Measurements from ENCODE around the gene SLC35A1. TPM values are rescaled to one million over a fixed set of nuclear protein-coding genes. Genes with fewer than 3 reads are reported as not detected.

The SLC35A1 gene
- total and polyA plus RNA-seq, 4 donors, result 34.7 to 49.5 (median 46.5) TPM

- no peak for DNase-seq (ENCODE audit: low read depth in 4 of 6, low spot score in 6 of 6)
- H3K36me3 ChIP-seq (ENCODE audit: control insufficient read depth, insufficient read depth, low read length), result peaks cover 16% of the 10 kb centered on the region
- no peak overlapping the region for H3K27ac ChIP-seq (ENCODE audit: low read depth, low read length)
- no peaks in the 10 kb centered on the region for H3K9me3 ChIP-seq (ENCODE audit: control insufficient read depth, insufficient read depth, low read length)
- no CpG with 5 or more reads among the region's 2 CpGs for WGBS (ENCODE audit: insufficient coverage)
- H3K4me3 ChIP-seq (ENCODE audit: low read depth, low read length), result no peak overlapping the region
- H3K4me1 ChIP-seq (ENCODE audit: control insufficient read depth, insufficient read depth, low read length), result no peaks in the 10 kb centered on the region
- no peaks in the 10 kb centered on the region for H3K27me3 ChIP-seq (ENCODE audit: control insufficient read depth, insufficient read depth, low read length)
Observed at GRCh38 chr6:87514831-87515230, 42.1 kb downstream of the SLC35A1 start.

GRCh38 chr6:87518453-87518852, 45.7 kb downstream of the SLC35A1 start:
- 98% methylated on average over 6 of the region's 8 CpGs for WGBS (ENCODE audit: insufficient coverage)
- H3K27me3 ChIP-seq (ENCODE audit: control insufficient read depth, insufficient read depth, low read length), result no peaks in the 10 kb centered on the region
- H3K27ac ChIP-seq (ENCODE audit: low read depth, low read length), result no peak overlapping the region
- H3K4me1 ChIP-seq (ENCODE audit: control insufficient read depth, insufficient read depth, low read length), result no peaks in the 10 kb centered on the region
- H3K9me3 ChIP-seq (ENCODE audit: control insufficient read depth, insufficient read depth, low read length), result no peaks in the 10 kb centered on the region
- peaks cover 11% of the 10 kb centered on the region for H3K36me3 ChIP-seq (ENCODE audit: control insufficient read depth, insufficient read depth, low read length)
- no peak overlapping the region for H3K4me3 ChIP-seq (ENCODE audit: low read depth, low read length)
- no peak for DNase-seq (ENCODE audit: low read depth in 4 of 6, low spot score in 6 of 6)

GRCh38 chr6:87522686-87523085, 49.9 kb downstream of the SLC35A1 start:
- Histone ChIP-seq H3K27me3 (ENCODE audit: control insufficient read depth, insufficient read depth, low read length) (no peaks in the 10 kb centered on the region), H3K4me1 (ENCODE audit: control insufficient read depth, insufficient read depth, low read length) (no peaks in the 10 kb centered on the region), H3K4me3 (ENCODE audit: low read depth, low read length) (no peak overlapping the region), H3K9me3 (ENCODE audit: control insufficient read depth, insufficient read depth, low read length) (no peaks in the 10 kb centered on the region), H3K27ac (ENCODE audit: low read depth, low read length) (no peak overlapping the region), H3K36me3 (ENCODE audit: control insufficient read depth, insufficient read depth, low read length) (peaks cover 6% of the 10 kb centered on the region)
- WGBS (ENCODE audit: insufficient coverage), result no CpG with 5 or more reads among the region's 3 CpGs
- DNase-seq (ENCODE audit: low read depth in 4 of 6, low spot score in 6 of 6), result no peak

- H3K27me3 ChIP-seq (ENCODE audit: control insufficient read depth, insufficient read depth, low read length), result no peaks in the 10 kb centered on the region
- DNase-seq (ENCODE audit: low read depth in 4 of 6, low spot score in 6 of 6), result no peak
- WGBS (ENCODE audit: insufficient coverage), result no CpG with 5 or more reads among the region's 1 CpG
- H3K4me3 ChIP-seq (ENCODE audit: low read depth, low read length), result no peak overlapping the region
- peaks cover 3% of the 10 kb centered on the region for H3K36me3 ChIP-seq (ENCODE audit: control insufficient read depth, insufficient read depth, low read length)
- no peak overlapping the region for H3K27ac ChIP-seq (ENCODE audit: low read depth, low read length)
- no peaks in the 10 kb centered on the region for H3K9me3 ChIP-seq (ENCODE audit: control insufficient read depth, insufficient read depth, low read length)
- no peaks in the 10 kb centered on the region for H3K4me1 ChIP-seq (ENCODE audit: control insufficient read depth, insufficient read depth, low read length)
Observed at GRCh38 chr6:87529221-87529620, 56.4 kb downstream of the SLC35A1 start.

GRCh38 chr6:87534377-87535047, 61.7 kb downstream of the SLC35A1 start:
- Histone ChIP-seq H3K9me3 (ENCODE audit: control insufficient read depth, insufficient read depth, low read length) (no peaks in the 10 kb centered on the region), H3K27me3 (ENCODE audit: control insufficient read depth, insufficient read depth, low read length) (no peaks in the 10 kb centered on the region)
- 100% methylated on average over 2 of the region's 2 CpGs for WGBS (ENCODE audit: insufficient coverage)

GRCh38 chr6:87538510-87539260, 65.9 kb downstream of the SLC35A1 start:
- Histone ChIP-seq H3K27ac (ENCODE audit: low read depth, low read length) (no peak overlapping the region), H3K36me3 (ENCODE audit: control insufficient read depth, insufficient read depth, low read length) (peaks cover 11% of the 10 kb centered on the region), H3K4me3 (ENCODE audit: low read depth, low read length) (no peak overlapping the region), H3K27me3 (ENCODE audit: control insufficient read depth, insufficient read depth, low read length) (no peaks in the 10 kb centered on the region), H3K4me1 (ENCODE audit: control insufficient read depth, insufficient read depth, low read length) (no peaks in the 10 kb centered on the region), H3K9me3 (ENCODE audit: control insufficient read depth, insufficient read depth, low read length) (no peaks in the 10 kb centered on the region)
- no CpG with 5 or more reads among the region's 1 CpG for WGBS (ENCODE audit: insufficient coverage)
- DNase-seq (ENCODE audit: low read depth in 4 of 6, low spot score in 6 of 6), result no peak

More at GRCh38 chr6:87534377-87535047, 61.7 kb downstream of the SLC35A1 start:
- H3K4me1 ChIP-seq (ENCODE audit: control insufficient read depth, insufficient read depth, low read length), result no peaks in the 10 kb centered on the region
- no peak for DNase-seq (ENCODE audit: low read depth in 4 of 6, low spot score in 6 of 6)
- no peak overlapping the region for H3K4me3 ChIP-seq (ENCODE audit: low read depth, low read length)
- peaks cover 5% of the 10 kb centered on the region for H3K36me3 ChIP-seq (ENCODE audit: control insufficient read depth, insufficient read depth, low read length)
- H3K27ac ChIP-seq (ENCODE audit: low read depth, low read length), result no peak overlapping the region

GRCh38 chr6:87539554-87539953, 66.8 kb downstream of the SLC35A1 start:
- WGBS (ENCODE audit: insufficient coverage), result no CpG with 5 or more reads among the region's 6 CpGs
- H3K4me3 ChIP-seq (ENCODE audit: low read depth, low read length), result no peak overlapping the region
- no peak for DNase-seq (ENCODE audit: low read depth in 4 of 6, low spot score in 6 of 6)
- H3K36me3 ChIP-seq (ENCODE audit: control insufficient read depth, insufficient read depth, low read length), result peaks cover 10% of the 10 kb centered on the region
- H3K27me3 ChIP-seq (ENCODE audit: control insufficient read depth, insufficient read depth, low read length), result no peaks in the 10 kb centered on the region
- H3K27ac ChIP-seq (ENCODE audit: low read depth, low read length), result no peak overlapping the region
- no peaks in the 10 kb centered on the region for H3K4me1 ChIP-seq (ENCODE audit: control insufficient read depth, insufficient read depth, low read length)
- H3K9me3 ChIP-seq (ENCODE audit: control insufficient read depth, insufficient read depth, low read length), result no peaks in the 10 kb centered on the region

- Histone ChIP-seq H3K27ac (ENCODE audit: low read depth, low read length) (no peak overlapping the region), H3K27me3 (ENCODE audit: control insufficient read depth, insufficient read depth, low read length) (no peaks in the 10 kb centered on the region), H3K4me3 (ENCODE audit: low read depth, low read length) (no peak overlapping the region), H3K36me3 (ENCODE audit: control insufficient read depth, insufficient read depth, low read length) (peaks cover 13% of the 10 kb centered on the region), H3K4me1 (ENCODE audit: control insufficient read depth, insufficient read depth, low read length) (no peaks in the 10 kb centered on the region), H3K9me3 (ENCODE audit: control insufficient read depth, insufficient read depth, low read length) (no peaks in the 10 kb centered on the region)
- no CpG with 5 or more reads among the region's 4 CpGs for WGBS (ENCODE audit: insufficient coverage)
- no peak for DNase-seq (ENCODE audit: low read depth in 4 of 6, low spot score in 6 of 6)
Observed at GRCh38 chr6:87540539-87540938, 67.8 kb downstream of the SLC35A1 start.

- DNase-seq (ENCODE audit: low read depth in 4 of 6, low spot score in 6 of 6), result no peak
- no peaks in the 10 kb centered on the region for H3K9me3 ChIP-seq (ENCODE audit: control insufficient read depth, insufficient read depth, low read length)
- WGBS (ENCODE audit: insufficient coverage), result no CpG with 5 or more reads among the region's 1 CpG
- no peak overlapping the region for H3K4me3 ChIP-seq (ENCODE audit: low read depth, low read length)
- no peak overlapping the region for H3K27ac ChIP-seq (ENCODE audit: low read depth, low read length)
- peaks cover 13% of the 10 kb centered on the region for H3K36me3 ChIP-seq (ENCODE audit: control insufficient read depth, insufficient read depth, low read length)
- no peaks in the 10 kb centered on the region for H3K27me3 ChIP-seq (ENCODE audit: control insufficient read depth, insufficient read depth, low read length)
- H3K4me1 ChIP-seq (ENCODE audit: control insufficient read depth, insufficient read depth, low read length), result no peaks in the 10 kb centered on the region
Observed at GRCh38 chr6:87541041-87541440, 68.3 kb downstream of the SLC35A1 start.

- no CpG with 5 or more reads among the region's 2 CpGs for WGBS (ENCODE audit: insufficient coverage)
- no peak overlapping the region for H3K4me3 ChIP-seq (ENCODE audit: low read depth, low read length)
- DNase-seq (ENCODE audit: low read depth in 4 of 6, low spot score in 6 of 6), result no peak
- no peaks in the 10 kb centered on the region for H3K4me1 ChIP-seq (ENCODE audit: control insufficient read depth, insufficient read depth, low read length)
- no peak overlapping the region for H3K27ac ChIP-seq (ENCODE audit: low read depth, low read length)
- H3K27me3 ChIP-seq (ENCODE audit: control insufficient read depth, insufficient read depth, low read length), result no peaks in the 10 kb centered on the region
- no peaks in the 10 kb centered on the region for H3K9me3 ChIP-seq (ENCODE audit: control insufficient read depth, insufficient read depth, low read length)
- H3K36me3 ChIP-seq (ENCODE audit: control insufficient read depth, insufficient read depth, low read length), result peaks cover 13% of the 10 kb centered on the region
Observed at GRCh38 chr6:87541744-87542143, 69.0 kb downstream of the SLC35A1 start.

Data from spinal cord (tissue), 10 donors.